DOHH2 (cell line): ENCODE data around the gene UXS1.

Source experiments
- CTCF ChIP-seq: fragments of 200-600 bp; sonication (generic); IDR thresholded peaks from one replicate; pipeline ENCODE4 v1.5.1; 2014; ENCODE audit warnings: antibody characterized with exemption, mild to moderate bottlenecking, low read depth, low read length; ENCODE audit not compliant: poor library complexity, severe bottlenecking
- EZH2phosphoT487 ChIP-seq: fragments of 200-600 bp; sonication (generic); IDR thresholded peaks from 2 replicates; pipeline ENCODE4 v1.6.1; 2017; ENCODE audit warnings: borderline replicate concordance, mild to moderate bottlenecking, antibody characterized with exemption, low read length, moderate library complexity, mixed read lengths

DNA sequence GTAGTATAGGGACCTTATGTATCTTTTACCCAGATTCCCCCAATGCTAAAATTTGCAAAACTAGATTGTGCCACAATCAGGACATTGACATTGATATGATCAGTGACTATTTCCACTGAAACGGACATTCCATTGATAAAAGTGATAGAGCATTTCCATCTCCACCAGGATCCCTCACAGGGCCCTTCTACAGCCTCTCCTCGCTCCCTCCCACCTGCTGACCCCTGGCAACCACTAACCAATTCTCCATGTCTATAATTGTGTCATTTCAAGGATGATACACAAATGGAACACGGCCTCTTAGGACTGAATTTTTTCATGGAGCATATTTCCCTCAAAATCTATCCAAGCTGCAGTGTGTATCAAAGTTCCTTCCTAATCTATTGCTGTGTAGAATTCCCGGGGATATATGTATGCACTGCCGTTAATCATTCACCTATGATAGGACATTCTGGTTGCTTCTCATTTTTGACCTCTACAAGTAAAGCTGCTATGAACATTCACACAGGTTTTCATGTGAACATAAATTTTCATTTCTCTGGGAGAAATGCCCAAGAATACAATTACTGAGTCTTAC, 67.3 kb downstream of the UXS1 start:
- no peak for TF ChIP-seq CTCF
- TF ChIP-seq EZH2phosphoT487: no peak
